ENCODE results near the gene BGLAP.

Gene BGLAP

GRCh38 chr1:156247460-156248322 is 5.7 kb downstream of the BGLAP start, which contains the start of gene PAQR6:
Gene PAQR6 (minus strand): TSS chr1:156248056. CDS start chr1:156246731, 1,325 bp downstream.
- DNase-seq (ENCODE audit: low spot score in 2 of 2) (no peak), ATAC-seq (replicated peaks; ENCODE audit: extremely low read depth, poor library complexity, severe bottlenecking) (no peak)
- Mint-ChIP-seq H3K36me3 (ENCODE audit: insufficient read depth) (peaks cover 19% of the 10 kb centered on the region), H3K9me3 (no peaks in the 10 kb centered on the region), H3K27ac (ENCODE audit: low read depth) (peak within 1 kb of the TSS; percentile 44), H3K4me1 (peaks cover 15% of the 10 kb centered on the region), H3K27me3 (no peaks in the 10 kb centered on the region), H3K4me3 (peak within 1 kb of the TSS; percentile 36)

- ATAC-seq (replicated peaks; ENCODE audit: extremely low read depth, poor library complexity, severe bottlenecking): no peak
- Mint-ChIP-seq H3K27me3 (no peaks in the 10 kb centered on the region), H3K36me3 (ENCODE audit: insufficient read depth) (peaks cover 21% of the 10 kb centered on the region), H3K4me1 (peaks cover 15% of the 10 kb centered on the region), H3K9me3 (no peaks in the 10 kb centered on the region), H3K4me3 (no peak overlapping the region), H3K27ac (ENCODE audit: low read depth) (peak overlapping the region; percentile 44)
- no peak for DNase-seq (ENCODE audit: low spot score in 2 of 2)
Observed at GRCh38 chr1:156248323-156248683, 6.3 kb downstream of the BGLAP start.

DNA sequence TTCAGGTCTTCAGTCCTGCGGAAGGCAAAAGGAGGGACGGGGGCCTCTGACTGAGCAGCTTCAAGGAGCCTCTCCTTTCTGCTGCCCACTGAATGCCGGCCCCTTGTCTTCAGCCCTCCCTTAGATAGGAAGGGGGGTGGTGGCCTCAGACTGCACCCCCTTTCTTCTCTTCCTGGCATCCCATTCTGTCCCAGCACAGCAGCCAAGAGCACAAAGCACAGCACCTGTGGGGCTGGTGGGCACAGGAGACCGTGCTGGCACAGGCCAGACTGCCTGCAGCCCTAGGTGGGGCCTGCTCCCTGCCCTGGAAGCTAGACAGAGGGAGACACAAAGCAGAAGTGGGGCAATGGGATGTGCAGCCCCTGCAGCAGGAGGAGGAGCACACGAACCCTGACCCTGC is 7.6 kb downstream of the BGLAP start:
- no peak overlapping the region for H3K27ac Mint-ChIP-seq (ENCODE audit: low read depth)

DNA sequence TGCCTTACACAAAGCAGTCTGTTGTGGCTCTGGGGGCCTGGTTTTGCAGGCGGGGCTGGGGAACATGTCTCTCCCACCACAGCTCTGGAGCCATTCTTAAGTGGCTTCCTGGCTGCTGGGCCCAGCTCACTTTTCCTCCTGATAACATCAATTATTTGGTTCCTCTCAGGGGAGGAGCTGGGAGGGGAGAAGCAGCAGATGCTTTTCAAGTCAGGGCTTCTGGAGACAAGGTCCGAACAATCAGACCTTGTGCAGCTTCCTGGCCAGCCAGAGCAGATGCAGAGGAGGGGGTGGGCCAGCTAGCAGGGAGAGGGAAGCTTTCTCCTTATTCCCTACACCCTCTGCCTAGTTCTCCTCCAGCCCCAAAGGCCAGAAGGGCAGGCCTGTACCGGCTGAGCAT is 9.5 kb downstream of the BGLAP start:
- no peak for ATAC-seq (replicated peaks; ENCODE audit: extremely low read depth, poor library complexity, severe bottlenecking)
- Mint-ChIP-seq H3K4me3 (no peak overlapping the region), H3K9me3 (no peaks in the 10 kb centered on the region), H3K27me3 (no peaks in the 10 kb centered on the region), H3K4me1 (no peaks in the 10 kb centered on the region), H3K27ac (ENCODE audit: low read depth) (no peak overlapping the region), H3K36me3 (ENCODE audit: insufficient read depth) (peaks cover 33% of the 10 kb centered on the region)
- DNase-seq (ENCODE audit: low spot score in 2 of 2): no peak

More for the DNA sequence above, 7.6 kb downstream of the BGLAP start:
- peaks cover 11% of the 10 kb centered on the region for H3K4me1 Mint-ChIP-seq
- ATAC-seq (replicated peaks; ENCODE audit: extremely low read depth, poor library complexity, severe bottlenecking) (no peak), DNase-seq (ENCODE audit: low spot score in 2 of 2) (no peak)
- no peaks in the 10 kb centered on the region for H3K27me3 Mint-ChIP-seq
- H3K36me3 Mint-ChIP-seq (ENCODE audit: insufficient read depth): peaks cover 24% of the 10 kb centered on the region
- H3K4me3 Mint-ChIP-seq: no peak overlapping the region
- no peaks in the 10 kb centered on the region for H3K9me3 Mint-ChIP-seq

- no peak for DNase-seq (ENCODE audit: low spot score in 2 of 2)
- no peak overlapping the region for H3K27ac Mint-ChIP-seq (ENCODE audit: low read depth)
- no peaks in the 10 kb centered on the region for H3K4me1 Mint-ChIP-seq
- no peak overlapping the region for H3K4me3 Mint-ChIP-seq
- peaks cover 46% of the 10 kb centered on the region for H3K36me3 Mint-ChIP-seq (ENCODE audit: insufficient read depth)
- no peaks in the 10 kb centered on the region for H3K27me3 Mint-ChIP-seq
- H3K9me3 Mint-ChIP-seq: no peaks in the 10 kb centered on the region
- ATAC-seq (replicated peaks; ENCODE audit: extremely low read depth, poor library complexity, severe bottlenecking): no peak
Observed at GRCh38 chr1:156253634-156254033, 11.7 kb downstream of the BGLAP start.

DNA sequence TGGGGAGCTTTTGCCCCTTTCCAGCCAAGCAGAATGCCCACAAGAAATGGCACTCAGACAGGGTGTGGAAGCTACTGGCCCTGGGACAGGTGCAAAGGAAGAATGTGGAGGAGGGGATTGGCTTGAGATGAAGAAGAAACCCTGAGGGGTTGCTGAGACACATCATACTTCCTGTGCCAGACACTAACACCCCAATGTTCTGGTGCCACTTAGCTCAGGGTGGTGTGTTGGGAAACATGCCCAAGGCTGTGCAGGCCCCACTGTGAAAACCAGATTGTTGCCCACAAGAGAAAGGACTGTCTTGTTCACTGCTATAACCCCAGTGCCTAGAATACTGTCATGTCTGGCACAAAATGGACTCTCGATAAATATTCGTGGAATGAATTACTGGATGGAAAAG is 15.7 kb downstream of the BGLAP start:
- H3K36me3 Mint-ChIP-seq (ENCODE audit: insufficient read depth): peaks cover 65% of the 10 kb centered on the region
- no peaks in the 10 kb centered on the region for H3K9me3 Mint-ChIP-seq
- DNase-seq (ENCODE audit: low spot score in 2 of 2): no peak
- no peaks in the 10 kb centered on the region for H3K4me1 Mint-ChIP-seq
- no peaks in the 10 kb centered on the region for H3K27me3 Mint-ChIP-seq
- no peak overlapping the region for H3K27ac Mint-ChIP-seq (ENCODE audit: low read depth)
- no peak overlapping the region for H3K4me3 Mint-ChIP-seq
- ATAC-seq (replicated peaks; ENCODE audit: extremely low read depth, poor library complexity, severe bottlenecking): peak; percentile 32

GRCh38 chr1:156258859-156259258 is 16.9 kb downstream of the BGLAP start:
- Mint-ChIP-seq H3K27ac (ENCODE audit: low read depth) (no peak overlapping the region), H3K27me3 (no peaks in the 10 kb centered on the region), H3K9me3 (no peaks in the 10 kb centered on the region), H3K36me3 (ENCODE audit: insufficient read depth) (peaks cover 68% of the 10 kb centered on the region), H3K4me3 (no peak overlapping the region), H3K4me1 (no peaks in the 10 kb centered on the region)
- no peak for ATAC-seq (replicated peaks; ENCODE audit: extremely low read depth, poor library complexity, severe bottlenecking)
- no peak for DNase-seq (ENCODE audit: low spot score in 2 of 2)

DNA sequence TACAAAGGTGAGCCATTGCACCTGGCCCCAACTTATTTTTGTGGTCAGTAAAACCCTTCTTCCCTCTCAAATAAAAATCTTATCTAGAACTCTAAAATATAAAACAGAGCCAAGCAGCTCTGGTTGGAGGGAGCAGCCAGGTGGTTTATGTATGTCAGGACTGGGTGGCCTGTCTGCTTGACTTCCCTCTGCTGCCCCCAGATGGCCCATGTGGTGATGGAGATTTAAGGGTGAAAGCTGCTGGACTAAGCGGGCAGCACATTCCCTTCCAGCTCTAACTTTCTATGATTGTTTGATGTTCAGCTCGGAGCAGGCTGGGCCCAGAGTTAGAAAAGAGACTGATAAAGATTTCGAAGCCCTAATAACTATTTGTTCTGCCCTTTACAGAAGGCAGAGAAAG is 17.8 kb downstream of the BGLAP start:
- no peak overlapping the region for H3K4me3 Mint-ChIP-seq
- no peak for DNase-seq (ENCODE audit: low spot score in 2 of 2)
- no peaks in the 10 kb centered on the region for H3K4me1 Mint-ChIP-seq
- peaks cover 71% of the 10 kb centered on the region for H3K36me3 Mint-ChIP-seq (ENCODE audit: insufficient read depth)
- ATAC-seq (replicated peaks; ENCODE audit: extremely low read depth, poor library complexity, severe bottlenecking): no peak
- H3K27me3 Mint-ChIP-seq: no peaks in the 10 kb centered on the region
- no peaks in the 10 kb centered on the region for H3K9me3 Mint-ChIP-seq
- no peak overlapping the region for H3K27ac Mint-ChIP-seq (ENCODE audit: low read depth)

GRCh38 chr1:156260896-156261295 is 18.9 kb downstream of the BGLAP start:
- no peaks in the 10 kb centered on the region for H3K4me1 Mint-ChIP-seq
- H3K27ac Mint-ChIP-seq (ENCODE audit: low read depth): peak overlapping the region; percentile 2
- ATAC-seq (replicated peaks; ENCODE audit: extremely low read depth, poor library complexity, severe bottlenecking): no peak
- no peak overlapping the region for H3K4me3 Mint-ChIP-seq
- H3K9me3 Mint-ChIP-seq: no peaks in the 10 kb centered on the region
- H3K27me3 Mint-ChIP-seq: no peaks in the 10 kb centered on the region
- DNase-seq (ENCODE audit: low spot score in 2 of 2): no peak
- H3K36me3 Mint-ChIP-seq (ENCODE audit: insufficient read depth): peaks cover 75% of the 10 kb centered on the region

- no peak for ATAC-seq (replicated peaks; ENCODE audit: extremely low read depth, poor library complexity, severe bottlenecking)
- peaks cover 72% of the 10 kb centered on the region for H3K36me3 Mint-ChIP-seq (ENCODE audit: insufficient read depth)
- H3K4me1 Mint-ChIP-seq: no peaks in the 10 kb centered on the region
- DNase-seq (ENCODE audit: low spot score in 2 of 2): no peak
- no peak overlapping the region for H3K4me3 Mint-ChIP-seq
- no peaks in the 10 kb centered on the region for H3K9me3 Mint-ChIP-seq
- H3K27ac Mint-ChIP-seq (ENCODE audit: low read depth): no peak overlapping the region
- H3K27me3 Mint-ChIP-seq: no peaks in the 10 kb centered on the region
Observed at GRCh38 chr1:156262461-156263287, 20.7 kb downstream of the BGLAP start.

GRCh38 chr1:156263288-156263655 is 21.3 kb downstream of the BGLAP start:
- no peaks in the 10 kb centered on the region for H3K9me3 Mint-ChIP-seq
- H3K27me3 Mint-ChIP-seq: no peaks in the 10 kb centered on the region
- DNase-seq (ENCODE audit: low spot score in 2 of 2) (no peak), ATAC-seq (replicated peaks; ENCODE audit: extremely low read depth, poor library complexity, severe bottlenecking) (no peak)
- peaks cover 75% of the 10 kb centered on the region for H3K36me3 Mint-ChIP-seq (ENCODE audit: insufficient read depth)
- H3K27ac Mint-ChIP-seq (ENCODE audit: low read depth): no peak overlapping the region
- no peaks in the 10 kb centered on the region for H3K4me1 Mint-ChIP-seq
- H3K4me3 Mint-ChIP-seq: no peak overlapping the region

GRCh38 chr1:156266051-156266450 is 24.1 kb downstream of the BGLAP start:
- DNase-seq (ENCODE audit: low spot score in 2 of 2) (no peak), ATAC-seq (replicated peaks; ENCODE audit: extremely low read depth, poor library complexity, severe bottlenecking) (no peak)
- Mint-ChIP-seq H3K4me1 (no peaks in the 10 kb centered on the region), H3K27ac (ENCODE audit: low read depth) (peak overlapping the region; percentile 36), H3K27me3 (no peaks in the 10 kb centered on the region), H3K9me3 (no peaks in the 10 kb centered on the region), H3K4me3 (no peak overlapping the region), H3K36me3 (ENCODE audit: insufficient read depth) (peaks cover 63% of the 10 kb centered on the region)

DNA sequence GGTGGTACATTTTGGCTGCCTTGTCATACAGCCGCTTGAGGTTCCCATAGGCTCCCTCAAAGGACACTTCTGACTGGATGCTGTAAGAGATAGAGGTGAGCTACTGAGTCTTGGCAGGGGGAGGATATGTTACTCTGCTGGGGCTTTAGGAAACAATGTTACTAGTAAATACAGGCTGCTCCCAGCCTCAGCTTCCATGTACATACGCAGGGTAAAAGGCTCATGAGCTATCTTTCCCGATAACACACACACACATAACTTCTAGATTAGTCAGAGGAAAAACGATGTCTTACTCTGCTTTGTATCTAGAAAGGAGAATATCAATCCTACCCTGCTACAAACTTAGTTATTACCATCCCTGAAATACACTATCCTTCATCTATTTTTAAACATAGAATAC is 26.4 kb downstream of the BGLAP start:
- Mint-ChIP-seq H3K27ac (ENCODE audit: low read depth) (no peak overlapping the region), H3K4me3 (no peak overlapping the region), H3K36me3 (ENCODE audit: insufficient read depth) (peaks cover 62% of the 10 kb centered on the region), H3K4me1 (no peaks in the 10 kb centered on the region), H3K27me3 (no peaks in the 10 kb centered on the region), H3K9me3 (no peaks in the 10 kb centered on the region)
- ATAC-seq (replicated peaks; ENCODE audit: extremely low read depth, poor library complexity, severe bottlenecking) (no peak), DNase-seq (ENCODE audit: low spot score in 2 of 2) (no peak)
